ENCODE results near the gene CCSER1.
"Not testable (repeated sequence)": the region's sequence is repeated elsewhere in the genome, so short reads cannot be mapped to it uniquely, and the experiment has no call there.

CCSER1 gene

DNA sequence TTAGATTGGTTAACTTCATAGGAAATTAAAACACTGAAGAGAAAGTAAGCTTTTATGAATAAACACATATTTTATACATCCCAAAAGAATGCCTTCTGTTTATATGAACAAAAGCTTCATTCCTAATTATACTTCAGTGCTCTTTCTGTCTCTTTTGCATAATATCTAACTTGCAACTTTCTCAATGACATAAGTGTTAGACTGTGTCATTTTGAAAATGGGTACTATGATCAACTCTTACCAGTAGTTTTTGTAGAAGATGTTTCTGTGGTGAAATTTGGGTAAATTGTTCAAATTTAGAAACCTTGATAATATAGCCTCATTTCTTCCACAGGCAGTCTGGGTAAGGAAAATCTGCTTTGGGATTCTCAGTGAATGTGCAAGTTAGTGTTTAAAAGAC is 991.4 kb downstream of the CCSER1 start:
- no peak overlapping the region for H3K4me3 ChIP-seq (ENCODE audit: low read depth, low read length)
- DNase-seq = no peak
- H3K9me3 ChIP-seq (ENCODE audit: severe bottlenecking) = no peaks in the 10 kb centered on the region
- no peak overlapping the region for H3K27ac ChIP-seq
- TF ChIP-seq, protein P1, sequence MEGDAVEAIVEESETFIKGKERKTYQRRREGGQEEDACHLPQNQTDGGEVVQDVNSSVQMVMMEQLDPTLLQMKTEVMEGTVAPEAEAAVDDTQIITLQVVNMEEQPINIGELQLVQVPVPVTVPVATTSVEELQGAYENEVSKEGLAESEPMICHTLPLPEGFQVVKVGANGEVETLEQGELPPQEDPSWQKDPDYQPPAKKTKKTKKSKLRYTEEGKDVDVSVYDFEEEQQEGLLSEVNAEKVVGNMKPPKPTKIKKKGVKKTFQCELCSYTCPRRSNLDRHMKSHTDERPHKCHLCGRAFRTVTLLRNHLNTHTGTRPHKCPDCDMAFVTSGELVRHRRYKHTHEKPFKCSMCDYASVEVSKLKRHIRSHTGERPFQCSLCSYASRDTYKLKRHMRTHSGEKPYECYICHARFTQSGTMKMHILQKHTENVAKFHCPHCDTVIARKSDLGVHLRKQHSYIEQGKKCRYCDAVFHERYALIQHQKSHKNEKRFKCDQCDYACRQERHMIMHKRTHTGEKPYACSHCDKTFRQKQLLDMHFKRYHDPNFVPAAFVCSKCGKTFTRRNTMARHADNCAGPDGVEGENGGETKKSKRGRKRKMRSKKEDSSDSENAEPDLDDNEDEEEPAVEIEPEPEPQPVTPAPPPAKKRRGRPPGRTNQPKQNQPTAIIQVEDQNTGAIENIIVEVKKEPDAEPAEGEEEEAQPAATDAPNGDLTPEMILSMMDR (IDR thresholded peaks at IDR 0.05; ENCODE audit: low read depth, low read length) = no peak
- H3K27me3 ChIP-seq (ENCODE audit: insufficient read depth, low read depth, severe bottlenecking) = no peaks in the 10 kb centered on the region
- no peaks in the 10 kb centered on the region for H3K36me3 ChIP-seq

DNA sequence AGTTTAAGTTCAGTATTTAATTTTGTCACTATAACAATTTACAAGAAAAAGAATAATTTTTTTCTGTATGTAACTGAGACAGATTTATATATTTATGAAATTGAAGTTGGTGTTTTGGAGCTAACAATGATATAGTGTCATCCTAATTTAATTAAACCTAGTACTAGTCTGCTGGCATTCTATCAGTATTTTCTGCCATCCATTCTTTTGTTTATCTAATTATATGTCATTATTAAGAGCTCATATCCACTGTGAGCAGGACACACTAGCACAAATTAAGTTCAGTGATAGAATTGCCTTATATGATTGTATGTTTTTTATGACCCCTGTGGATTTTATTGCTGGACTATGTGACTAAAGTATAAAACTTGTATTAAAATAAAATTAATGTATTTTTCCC is 996.5 kb downstream of the CCSER1 start:
- no peak overlapping the region for H3K27ac ChIP-seq
- no peaks in the 10 kb centered on the region for H3K27me3 ChIP-seq (ENCODE audit: insufficient read depth, low read depth, severe bottlenecking)
- no peaks in the 10 kb centered on the region for H3K9me3 ChIP-seq (ENCODE audit: severe bottlenecking)
- DNase-seq = no peak
- no peak overlapping the region for H3K4me3 ChIP-seq (ENCODE audit: low read depth, low read length)
- TF ChIP-seq, protein P1 (IDR thresholded peaks at IDR 0.05; ENCODE audit: low read depth, low read length) = no peak
- no peaks in the 10 kb centered on the region for H3K36me3 ChIP-seq

DNA sequence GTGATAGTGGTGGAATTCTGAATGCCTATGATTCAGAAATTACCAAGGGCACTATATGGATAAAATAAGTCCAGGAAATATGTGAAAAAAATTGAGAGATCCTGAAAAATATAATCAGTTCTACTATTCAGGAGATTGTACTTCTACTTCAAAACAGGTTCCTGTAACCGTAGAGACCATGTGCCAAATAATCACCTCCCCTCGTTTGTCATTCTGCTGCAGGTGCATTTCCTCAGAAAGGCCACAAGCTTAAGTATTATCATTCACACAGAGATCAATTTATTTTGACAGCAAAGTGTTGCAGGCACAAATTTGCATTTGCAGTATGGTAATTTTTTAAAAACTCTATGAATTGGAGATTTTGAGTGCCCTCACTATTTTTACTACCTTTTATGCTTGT is 1000.0 kb downstream of the CCSER1 start:
- Histone ChIP-seq H3K27ac (no peak overlapping the region), H3K36me3 (no peaks in the 10 kb centered on the region), H3K27me3 (ENCODE audit: insufficient read depth, low read depth, severe bottlenecking) (no peaks in the 10 kb centered on the region), H3K4me3 (ENCODE audit: low read depth, low read length) (no peak overlapping the region), H3K9me3 (ENCODE audit: severe bottlenecking) (no peaks in the 10 kb centered on the region)
- TF ChIP-seq, protein P1 (IDR thresholded peaks at IDR 0.05; ENCODE audit: low read depth, low read length) = no peak
- no peak for DNase-seq

DNA sequence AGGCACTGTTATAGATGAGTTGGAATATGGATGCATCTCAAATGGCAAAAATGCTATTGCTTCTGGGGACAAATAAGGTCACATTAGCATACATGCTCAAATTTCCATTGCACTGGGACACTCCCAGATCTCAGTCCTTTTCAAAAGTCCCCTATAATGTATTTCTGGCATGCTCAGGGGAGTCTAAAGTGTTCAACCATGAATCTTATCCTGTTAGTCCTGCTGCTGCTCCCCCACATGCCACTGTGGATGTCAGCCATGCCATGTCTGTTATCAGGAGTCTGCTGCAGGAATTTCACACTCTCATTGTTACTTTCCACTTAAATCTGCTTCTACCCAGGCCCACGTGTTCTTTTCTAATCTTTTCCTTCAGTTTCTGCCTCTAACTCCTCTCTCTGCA is 1000.6 kb downstream of the CCSER1 start:
- Histone ChIP-seq H3K4me3 (ENCODE audit: low read depth, low read length) (no peak overlapping the region), H3K27me3 (ENCODE audit: insufficient read depth, low read depth, severe bottlenecking) (no peaks in the 10 kb centered on the region), H3K9me3 (ENCODE audit: severe bottlenecking) (no peaks in the 10 kb centered on the region), H3K27ac (no peak overlapping the region), H3K36me3 (no peaks in the 10 kb centered on the region)
- TF ChIP-seq, protein P1 (IDR thresholded peaks at IDR 0.05; ENCODE audit: low read depth, low read length) = no peak
- no peak for DNase-seq

DNA sequence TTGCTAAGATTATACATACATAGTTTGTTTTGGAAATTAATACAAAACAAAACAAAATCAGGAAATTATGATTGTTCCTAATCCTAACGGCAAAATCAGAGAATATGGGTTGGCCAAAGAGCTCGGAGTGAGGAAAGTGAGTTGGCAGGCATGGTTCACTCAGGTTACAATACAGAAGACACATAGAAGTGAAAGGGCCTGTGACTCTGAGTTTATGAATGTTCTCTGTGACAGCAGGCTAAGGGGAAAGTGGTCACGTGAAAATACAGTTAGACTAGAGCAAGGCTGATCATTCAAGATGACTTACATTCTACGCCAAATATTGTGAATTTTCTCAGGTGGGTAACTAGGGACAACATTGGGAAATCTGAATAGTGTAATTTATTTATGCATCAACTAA is 1001.3 kb downstream of the CCSER1 start:
- TF ChIP-seq, protein P1 (IDR thresholded peaks at IDR 0.05; ENCODE audit: low read depth, low read length) = no peak
- Histone ChIP-seq H3K36me3 (no peaks in the 10 kb centered on the region), H3K27ac (no peak overlapping the region), H3K9me3 (ENCODE audit: severe bottlenecking) (no peaks in the 10 kb centered on the region), H3K27me3 (ENCODE audit: insufficient read depth, low read depth, severe bottlenecking) (no peaks in the 10 kb centered on the region), H3K4me3 (ENCODE audit: low read depth, low read length) (no peak overlapping the region)
- no peak for DNase-seq

DNA sequence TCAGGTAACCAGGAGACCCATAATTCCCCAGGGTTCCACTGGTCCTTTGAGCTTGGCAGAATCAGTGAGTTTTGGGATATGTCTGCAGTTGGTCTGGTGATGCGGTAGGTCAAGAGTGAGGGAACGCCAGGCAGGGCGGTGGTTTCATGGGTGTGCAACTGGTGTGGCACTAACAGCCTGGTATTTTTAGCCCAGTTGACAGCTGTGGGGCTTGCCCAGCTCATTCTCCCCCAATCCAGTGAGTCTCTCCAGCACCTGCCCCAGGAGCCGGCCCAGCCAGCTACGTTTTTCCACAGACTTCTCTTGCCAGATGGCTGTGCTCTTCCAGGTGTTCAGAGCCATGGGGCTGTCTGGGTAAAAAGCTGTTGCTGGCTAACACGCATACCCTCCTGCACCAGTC is 1019.9 kb downstream of the CCSER1 start:
- DNase-seq = no peak
- Histone ChIP-seq H3K27me3 (ENCODE audit: insufficient read depth, low read depth, severe bottlenecking) (no peaks in the 10 kb centered on the region), H3K27ac (no peak overlapping the region), H3K4me3 (ENCODE audit: low read depth, low read length) (no peak overlapping the region), H3K36me3 (no peaks in the 10 kb centered on the region), H3K9me3 (ENCODE audit: severe bottlenecking) (no peaks in the 10 kb centered on the region)
- TF ChIP-seq, protein P1 (IDR thresholded peaks at IDR 0.05; ENCODE audit: low read depth, low read length) = no peak

DNA sequence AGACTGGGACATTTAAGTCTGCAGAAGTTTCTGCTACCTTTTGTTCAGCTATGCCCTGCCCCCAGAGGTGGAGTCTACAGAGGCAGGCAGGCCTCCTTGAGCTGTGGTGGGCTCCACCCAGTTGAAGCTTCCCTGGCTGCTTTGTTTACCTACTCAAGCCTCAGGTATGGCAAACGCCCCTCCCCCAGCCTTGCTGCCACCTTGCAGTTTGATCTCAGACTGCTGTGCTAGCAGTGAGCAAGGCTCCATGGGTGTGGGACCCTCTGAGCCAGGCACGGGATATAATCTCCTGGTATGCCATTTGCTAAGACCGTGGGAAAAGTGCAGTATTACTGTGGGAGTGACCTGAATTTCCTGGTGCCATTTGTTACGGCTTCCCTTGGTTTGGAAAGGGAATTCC is 1026.8 kb downstream of the CCSER1 start:
- H3K27ac ChIP-seq; H3K4me3 ChIP-seq (ENCODE audit: low read depth, low read length); DNase-seq; H3K27me3 ChIP-seq (ENCODE audit: insufficient read depth, low read depth, severe bottlenecking); H3K36me3 ChIP-seq; H3K9me3 ChIP-seq (ENCODE audit: severe bottlenecking): not testable (repeated sequence)

DNA sequence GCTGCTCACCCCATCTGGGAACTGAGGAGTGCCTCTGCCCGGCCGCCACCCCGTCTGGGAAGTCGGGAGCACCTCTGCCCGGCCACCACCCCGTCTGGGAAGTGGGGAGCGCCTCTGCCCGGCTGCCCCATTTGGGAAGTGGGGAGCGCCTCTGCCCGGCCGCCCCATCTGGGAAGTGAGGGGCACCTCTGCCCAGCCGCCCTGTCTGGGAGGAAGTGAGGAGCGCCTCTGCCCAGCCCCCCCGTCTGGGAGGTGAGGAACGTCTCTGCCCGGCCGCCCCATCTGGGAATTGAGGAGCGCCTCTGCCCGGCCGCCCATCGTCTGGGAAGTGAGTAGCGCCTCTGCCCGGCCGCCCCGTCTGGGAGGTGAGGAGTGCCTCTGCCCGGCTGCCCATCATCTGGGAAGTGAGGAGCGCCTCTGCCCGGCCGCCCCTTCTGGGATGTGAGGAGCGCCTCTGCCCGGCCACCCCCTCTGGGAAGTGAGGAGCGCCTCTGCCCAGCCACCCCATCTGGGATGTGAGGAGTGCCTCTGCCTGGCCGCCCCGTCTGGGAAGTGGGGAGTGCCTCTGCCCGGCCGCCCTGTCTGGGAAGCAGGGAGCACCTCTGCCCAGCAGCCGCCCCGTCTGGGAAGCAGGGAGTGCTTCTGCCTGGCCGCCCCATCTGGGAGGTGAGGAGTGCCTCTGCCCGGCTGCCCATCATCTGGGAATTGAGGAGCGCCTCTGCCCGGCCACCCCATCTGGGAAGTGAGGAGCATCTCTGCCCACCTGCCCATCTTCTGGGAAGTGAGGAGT is 1040.9 kb downstream of the CCSER1 start:
- H3K27me3 ChIP-seq (ENCODE audit: insufficient read depth, low read depth, severe bottlenecking); H3K36me3 ChIP-seq; H3K9me3 ChIP-seq (ENCODE audit: severe bottlenecking); H3K27ac ChIP-seq; H3K4me3 ChIP-seq (ENCODE audit: low read depth, low read length); DNase-seq: not testable (repeated sequence)

All from WERI-Rb-1 (cell line).